Coronary artery (tissue), 2 donors: Measurements from ENCODE around the gene COIL.
"Not testable (repeated sequence)": the region's sequence is repeated elsewhere in the genome, so short reads cannot be mapped to it uniquely, and the experiment has no call there.

Experiments
- DNase-seq: peaks from one replicate; pipeline ENCODE4 v3.0.0-alpha.2; 2017; ENCODE audit warnings: low spot score
- H3K27ac ChIP-seq, 2 donors: fragments of 200-600 bp; sonication (generic); one replicate each; pipeline ENCODE4 v1.5.1; 2016 to 2019
- H3K4me3 ChIP-seq: fragments of 200-600 bp; sonication (generic); 2 replicates; pipeline ENCODE4 v1.5.1; 2016; ENCODE audit warnings: mild to moderate bottlenecking, moderate library complexity
- TF ChIP-seq, protein P1 (sequence below): fragments of 200-600 bp; sonication (generic); IDR thresholded peaks from one replicate; pipeline ENCODE4 v1.5.1; 2019; ENCODE audit warnings: antibody characterized with exemption

COIL gene

DNA sequence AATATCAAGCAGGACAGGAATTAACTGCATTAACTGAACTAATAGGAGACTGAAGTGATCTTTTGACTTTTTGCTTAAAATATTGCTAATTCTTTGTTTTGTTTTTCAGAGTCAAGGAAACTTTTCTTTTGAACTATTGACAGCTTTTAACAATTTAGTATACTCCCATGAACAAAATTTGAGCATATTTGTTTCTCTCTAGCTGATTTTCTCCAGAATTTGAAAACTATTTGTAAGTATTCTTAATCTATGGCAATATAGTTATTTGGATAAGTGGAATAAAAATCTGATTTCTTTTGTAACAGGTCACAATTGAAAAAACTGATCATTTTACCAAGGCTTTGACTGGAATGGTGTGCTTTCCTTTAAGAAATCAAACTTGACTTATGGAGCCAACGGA, 10.1 kb upstream of the COIL start:
- DNase-seq: no peak
- Histone ChIP-seq H3K27ac (no peak overlapping the region), H3K4me3 (no peak overlapping the region)
- TF ChIP-seq, protein P1, sequence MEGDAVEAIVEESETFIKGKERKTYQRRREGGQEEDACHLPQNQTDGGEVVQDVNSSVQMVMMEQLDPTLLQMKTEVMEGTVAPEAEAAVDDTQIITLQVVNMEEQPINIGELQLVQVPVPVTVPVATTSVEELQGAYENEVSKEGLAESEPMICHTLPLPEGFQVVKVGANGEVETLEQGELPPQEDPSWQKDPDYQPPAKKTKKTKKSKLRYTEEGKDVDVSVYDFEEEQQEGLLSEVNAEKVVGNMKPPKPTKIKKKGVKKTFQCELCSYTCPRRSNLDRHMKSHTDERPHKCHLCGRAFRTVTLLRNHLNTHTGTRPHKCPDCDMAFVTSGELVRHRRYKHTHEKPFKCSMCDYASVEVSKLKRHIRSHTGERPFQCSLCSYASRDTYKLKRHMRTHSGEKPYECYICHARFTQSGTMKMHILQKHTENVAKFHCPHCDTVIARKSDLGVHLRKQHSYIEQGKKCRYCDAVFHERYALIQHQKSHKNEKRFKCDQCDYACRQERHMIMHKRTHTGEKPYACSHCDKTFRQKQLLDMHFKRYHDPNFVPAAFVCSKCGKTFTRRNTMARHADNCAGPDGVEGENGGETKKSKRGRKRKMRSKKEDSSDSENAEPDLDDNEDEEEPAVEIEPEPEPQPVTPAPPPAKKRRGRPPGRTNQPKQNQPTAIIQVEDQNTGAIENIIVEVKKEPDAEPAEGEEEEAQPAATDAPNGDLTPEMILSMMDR: no peak

DNA sequence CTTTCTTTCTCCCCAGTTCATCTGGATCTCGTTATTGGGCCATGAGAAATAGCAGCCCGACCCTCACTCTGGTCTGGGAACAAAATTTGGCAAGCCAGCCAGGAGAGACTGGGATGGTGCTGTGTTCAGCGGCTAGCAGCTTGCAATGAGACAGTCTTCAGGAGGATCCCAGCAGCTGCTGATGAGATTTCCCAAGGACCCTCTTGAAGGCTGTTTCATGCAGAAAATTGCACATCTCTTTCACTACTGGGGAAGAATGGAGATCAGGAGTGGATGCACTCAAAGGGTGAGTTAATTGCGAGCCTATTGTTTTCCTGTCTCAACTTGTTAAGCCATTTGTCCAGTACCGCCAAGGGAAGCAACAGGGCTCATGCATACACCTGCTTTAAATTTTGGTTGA, 5.5 kb upstream of the COIL start:
- no peak overlapping the region for H3K27ac ChIP-seq
- TF ChIP-seq, protein P1: no peak

DNA sequence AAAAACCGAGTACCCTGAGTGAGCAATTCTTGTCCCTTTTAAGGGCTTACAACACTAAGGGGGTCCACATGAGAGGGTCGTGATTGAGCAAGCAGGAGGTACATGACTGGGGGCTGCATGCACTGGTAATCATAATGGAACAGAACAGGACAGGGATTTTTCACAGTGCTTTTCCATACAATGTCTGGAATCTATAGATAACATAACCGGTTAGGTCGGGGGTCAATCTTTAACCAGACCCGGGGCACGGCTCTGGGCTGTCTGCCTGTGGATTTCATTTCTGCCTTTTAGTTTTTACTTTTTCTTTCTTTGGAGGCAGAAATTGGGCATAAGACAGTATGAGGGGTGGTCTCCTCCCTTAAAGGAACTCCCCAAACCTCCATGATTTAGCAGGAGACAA, 4.8 kb upstream of the COIL start:
- H3K27ac ChIP-seq, H3K4me3 ChIP-seq, DNase-seq: not testable (repeated sequence)

More for the DNA sequence above, 5.5 kb upstream of the COIL start:
- no peak overlapping the region for H3K4me3 ChIP-seq
- no peak for DNase-seq

DNA sequence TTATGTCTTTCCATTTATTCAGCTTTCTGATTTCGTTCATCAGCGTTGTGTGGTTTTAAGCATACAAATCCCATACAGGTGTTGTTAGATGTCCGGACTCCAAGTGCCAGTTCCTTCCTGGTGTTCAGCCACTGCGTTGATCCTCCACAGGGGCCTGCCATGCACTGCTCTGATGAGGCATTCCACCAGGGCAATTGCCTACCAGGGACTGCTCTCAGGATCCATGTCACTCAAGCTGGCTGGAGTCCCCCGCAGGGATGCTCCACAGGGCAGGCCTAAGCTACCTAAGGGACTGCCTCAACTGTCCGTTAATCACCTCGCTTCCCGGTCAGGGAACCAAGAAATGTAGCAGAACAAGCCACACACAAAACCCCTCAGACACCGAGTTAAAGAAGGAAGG, 4.4 kb upstream of the COIL start:
- DNase-seq, H3K4me3 ChIP-seq: not testable (repeated sequence)

DNA sequence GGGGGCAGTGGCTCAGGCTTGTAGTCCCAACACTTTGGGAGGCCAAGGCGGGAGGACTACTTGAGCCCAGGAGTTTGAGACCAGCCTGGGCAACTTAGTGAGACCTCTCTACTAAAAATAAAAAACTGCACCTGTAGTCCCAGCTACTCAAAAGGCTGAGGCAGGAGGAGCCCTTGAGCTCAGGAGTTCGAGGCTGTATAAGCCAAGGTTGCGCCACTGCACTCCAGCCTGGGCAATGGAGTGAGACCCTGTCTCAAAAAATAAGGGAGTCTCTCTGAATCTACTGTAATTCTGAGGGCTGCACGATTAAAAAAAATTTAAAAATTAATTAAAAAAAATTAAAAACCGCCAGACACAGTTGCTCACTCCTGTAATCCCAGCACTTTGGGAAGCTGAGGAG, 3.9 kb downstream of the COIL start:
- Histone ChIP-seq H3K27ac (no peak overlapping the region), H3K4me3 (no peak overlapping the region)
- TF ChIP-seq, protein P1: no peak
- DNase-seq: no peak

More for the DNA sequence above, 4.4 kb upstream of the COIL start:
- H3K27ac ChIP-seq: not testable (repeated sequence)

DNA sequence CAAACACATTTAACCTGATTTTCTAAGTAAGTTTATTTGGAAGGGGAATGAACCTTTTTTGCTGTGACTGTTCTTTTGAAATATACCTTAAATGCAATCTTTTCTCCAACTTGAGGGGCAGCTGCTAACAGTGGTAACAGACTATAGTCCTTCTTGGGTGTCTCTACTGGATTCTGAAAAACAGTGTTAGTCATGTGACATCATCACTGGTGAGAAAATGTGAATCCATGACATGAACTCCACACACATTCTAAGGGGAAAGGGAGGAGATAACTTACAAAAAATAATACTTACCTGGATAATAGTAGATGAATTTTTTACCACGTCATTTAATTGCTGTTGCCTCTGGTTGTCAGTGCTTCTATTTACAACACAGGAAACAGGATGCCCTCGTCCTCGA, 11.3 kb downstream of the COIL start:
- no peak overlapping the region for H3K4me3 ChIP-seq
- no peak overlapping the region for H3K27ac ChIP-seq
- no peak for DNase-seq
- TF ChIP-seq, protein P1: no peak

DNA sequence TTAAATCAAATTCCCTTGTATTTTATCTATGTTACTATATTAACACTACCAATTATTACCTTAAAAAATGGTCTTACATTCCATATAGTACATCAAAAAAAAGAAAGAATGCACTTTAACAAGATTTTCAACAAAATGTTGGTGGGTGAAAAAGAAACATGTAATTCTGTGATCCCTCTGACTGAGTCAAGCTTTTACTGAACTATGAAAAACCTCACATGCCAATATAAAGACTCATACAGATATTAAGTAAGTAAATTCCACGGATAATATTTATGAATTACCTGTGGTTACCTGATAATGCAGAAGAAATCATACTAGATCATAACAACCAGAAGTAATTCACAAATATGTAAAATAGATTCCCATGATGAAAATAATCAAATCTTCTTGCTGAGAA, 12.4 kb downstream of the COIL start:
- no peak overlapping the region for H3K27ac ChIP-seq
- H3K4me3 ChIP-seq: no peak overlapping the region
- no peak for DNase-seq
- TF ChIP-seq, protein P1: no peak

DNA sequence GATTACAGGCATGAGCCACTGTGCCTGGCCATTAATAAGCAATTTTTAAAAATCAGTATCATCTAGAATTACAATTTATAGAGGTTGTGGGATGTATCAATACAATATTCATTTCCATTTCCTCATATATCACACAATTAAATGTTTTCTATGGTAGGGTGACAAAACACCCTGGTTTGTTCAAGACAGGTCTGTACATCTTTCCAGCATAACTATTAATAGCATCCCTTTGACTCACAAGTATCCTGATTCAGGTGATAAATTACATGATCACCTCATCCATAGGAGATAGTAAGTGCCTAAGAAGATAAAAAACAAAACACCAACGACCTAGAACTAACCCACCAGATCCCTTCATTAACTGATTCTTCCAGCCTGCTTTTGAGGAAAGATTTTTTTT, 13.1 kb downstream of the COIL start:
- no peak for DNase-seq
- Histone ChIP-seq H3K27ac (no peak overlapping the region), H3K4me3 (no peak overlapping the region)
- TF ChIP-seq, protein P1: no peak
